HL-60/S4 treated with retinoic acid at 250 ng/mL for 4 days and 3 days (cell line): ENCODE measurements around the gene SORL1.

ENCODE experiments used
- in situ Hi-C: fragments of 300-500 bp; cut with MboI; formaldehyde crosslinking; loops from 2 replicates; pipeline ENCODE4 v1.7.0; 2022; ENCODE audit warnings: low sequenced_read_pairs

The SORL1 gene

GRCh38 chr11:121581607-121582006, 129.5 kb downstream of the SORL1 start:
- in situ Hi-C loops = no loop called here

GRCh38 chr11:121582296-121582695, 130.2 kb downstream of the SORL1 start:
- in situ Hi-C loops = no loop called here

GRCh38 chr11:121583825-121584224, 131.7 kb downstream of the SORL1 start:
- in situ Hi-C loops = no loop called here

- in situ Hi-C loops = no loop called here
Measured at GRCh38 chr11:121586750-121587149, 134.6 kb downstream of the SORL1 start.

- in situ Hi-C loops = no loop called here
Measured at GRCh38 chr11:121587182-121587581, 135.1 kb downstream of the SORL1 start.

- in situ Hi-C loops = no loop called here
Measured at GRCh38 chr11:121588747-121589146, 136.6 kb downstream of the SORL1 start.

- in situ Hi-C loops = loop anchor here (5.0 kb wide), 1 partner anchor 273 kb away; no protein-coding TSS in a partner anchor
Measured at GRCh38 chr11:121589946-121590537, 137.9 kb downstream of the SORL1 start.

GRCh38 chr11:121590772-121591404, 138.8 kb downstream of the SORL1 start:
- in situ Hi-C loops = loop anchor here (5.0 kb wide), 1 partner anchor 274 kb away; no protein-coding TSS in a partner anchor

GRCh38 chr11:121591405-121592033, 139.4 kb downstream of the SORL1 start:
- in situ Hi-C loops = loop anchor here (5.0 kb wide), 1 partner anchor 274 kb away; no protein-coding TSS in a partner anchor

- in situ Hi-C loops = loop anchor here (5.0 kb wide), 1 partner anchor 275 kb away; no protein-coding TSS in a partner anchor
Measured at GRCh38 chr11:121592708-121593107, 140.6 kb downstream of the SORL1 start.

- in situ Hi-C loops = no loop called here
Measured at GRCh38 chr11:121595717-121596161, 143.6 kb downstream of the SORL1 start.

GRCh38 chr11:121596195-121597155, 144.4 kb downstream of the SORL1 start:
- in situ Hi-C loops = no loop called here

GRCh38 chr11:121603316-121603715, 151.2 kb downstream of the SORL1 start:
- in situ Hi-C loops = no loop called here

GRCh38 chr11:121604152-121604551, 152.0 kb downstream of the SORL1 start:
- in situ Hi-C loops = no loop called here

GRCh38 chr11:121606354-121606753, 154.2 kb downstream of the SORL1 start:
- in situ Hi-C loops = no loop called here

GRCh38 chr11:121607341-121607740, 155.2 kb downstream of the SORL1 start:
- in situ Hi-C loops = no loop called here

- in situ Hi-C loops = no loop called here
Measured at GRCh38 chr11:121608545-121609098, 156.5 kb downstream of the SORL1 start.

GRCh38 chr11:121610706-121611105, 158.6 kb downstream of the SORL1 start:
- in situ Hi-C loops = no loop called here

GRCh38 chr11:121611242-121611641, 159.1 kb downstream of the SORL1 start:
- in situ Hi-C loops = no loop called here

GRCh38 chr11:121613724-121614123, 161.6 kb downstream of the SORL1 start:
- in situ Hi-C loops = no loop called here
